Peyer's patch (tissue), 4 donors: Measurements from ENCODE around the gene ARHGEF16.

ENCODE experiments used
- CTCF ChIP-seq, 6 experiments: fragments of 450-650 bp in 4 of 6; fragments of 200-600 bp in 2 of 6; sonication (generic) in 1 of 6; IDR thresholded peaks; one replicate each; pipeline ENCODE4 v1.5.1; 2017 to 2019; ENCODE audit warnings: antibody characterized with exemption in 6 of 6, mild to moderate bottlenecking in 3 of 6, moderate library complexity in 1 of 6
- POLR2A ChIP-seq, 2 donors: fragments of 450-650 bp; IDR thresholded peaks; one replicate each; pipeline ENCODE4 v1.5.1; 2017; ENCODE audit warnings: antibody characterized with exemption in 2 of 2, mild to moderate bottlenecking in 2 of 2, moderate library complexity in 2 of 2

DNA sequence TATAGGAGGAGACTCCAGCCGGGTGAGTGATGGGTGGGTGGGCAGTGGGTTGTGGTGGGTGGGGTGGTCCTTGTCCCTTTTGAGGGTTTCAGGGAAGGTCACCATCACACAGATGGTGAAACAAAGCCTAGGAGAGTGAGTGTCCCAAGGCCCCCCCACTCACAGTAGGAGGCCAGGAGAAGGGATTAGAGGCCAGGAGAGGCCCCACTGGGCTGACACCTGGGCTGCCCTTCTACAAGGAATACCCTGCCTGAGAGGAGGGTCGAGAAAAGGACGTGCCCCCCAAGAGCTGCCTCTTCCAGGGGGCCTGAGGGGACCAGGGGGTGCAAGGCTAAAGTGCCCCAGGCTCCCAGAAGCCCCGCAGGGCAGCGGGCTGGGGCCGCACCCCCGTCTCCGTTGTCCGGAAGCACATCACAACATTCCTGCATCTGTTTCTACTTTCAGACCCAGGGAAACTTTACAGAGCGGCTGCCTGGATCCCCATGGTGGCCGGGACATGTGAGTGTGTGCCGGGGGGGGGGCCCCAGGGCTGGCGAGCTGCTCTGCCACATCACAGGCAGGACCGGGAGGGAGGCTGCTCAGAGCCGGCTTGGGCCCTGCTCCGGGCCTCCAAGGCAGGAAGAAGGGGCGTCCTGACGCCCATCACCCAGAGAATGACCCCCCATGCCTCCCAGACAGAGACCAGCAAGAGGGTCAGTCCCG is 68.2 kb downstream of the ARHGEF16 start:
- TF ChIP-seq CTCF (IDR thresholded peaks at IDR 0.05) (no peak), POLR2A (IDR thresholded peaks at IDR 0.05) (no peak)
